GM12878 (cell line): ENCODE data around the gene RIPOR3.

Source experiments
- CTCF ChIP-seq, 3 experiments: IDR thresholded peaks in 2 of 3; conservative IDR thresholded peaks in 1 of 3; 2 replicates each; pipeline ENCODE4 v1.5.1; 2011; ENCODE audit warnings: low read depth in 3 of 3, low read length in 3 of 3, mild to moderate bottlenecking in 3 of 3, control low read depth in 2 of 3, moderate library complexity in 2 of 3, inconsistent platforms in 1 of 3, mixed read lengths in 1 of 3; ENCODE audit not compliant: control insufficient read depth in 2 of 3, insufficient read depth in 1 of 3; ENCODE audit errors: extremely low read depth in 1 of 3
- MEF2A ChIP-seq: IDR thresholded peaks from 2 replicates; pipeline ENCODE4 v1.6.1; 2011; ENCODE audit warnings: low read depth, mild to moderate bottlenecking, low read length, moderate library complexity; ENCODE audit not compliant: insufficient read depth
- RAD21 ChIP-seq: IDR thresholded peaks from 2 replicates; pipeline ENCODE4 v1.6.1; 2011; ENCODE audit warnings: mild to moderate bottlenecking, low read depth, low read length, moderate library complexity; ENCODE audit not compliant: insufficient read depth
- USF2 ChIP-seq: IDR thresholded peaks from 2 replicates; pipeline ENCODE4 v1.6.1; 2011; ENCODE audit warnings: low read depth, low read length, improper control_type of control experiment, borderline replicate concordance

GRCh38 chr20:50679753-50680104 lies 11.6 kb downstream of the RIPOR3 start:
- TF ChIP-seq CTCF (IDR thresholded peaks at IDR 0.05 in 2 of 3, conservative IDR thresholded peaks at IDR 0.05 in 1 of 3; ENCODE audit: control insufficient read depth in 2 of 3, extremely low read depth in 1 of 3, insufficient read depth in 1 of 3, low read depth in 3 of 3, low read length in 3 of 3): no peak
- TF ChIP-seq RAD21: no peak
- no peak for TF ChIP-seq USF2
- TF ChIP-seq MEF2A: no peak
